Neural cell (in vitro differentiated cells): ENCODE data around the gene SRP14.
"Not testable (repeated sequence)": the region's sequence is repeated elsewhere in the genome, so short reads cannot be mapped to it uniquely, and the experiment has no call there.

Source experiments
- CTCF ChIP-seq: fragments of 450-650 bp; IDR thresholded peaks from 2 replicates; pipeline ENCODE4 v1.5.1; 2014; ENCODE audit warnings: antibody characterized with exemption, mild to moderate bottlenecking, moderate library complexity; ENCODE audit not compliant: poor library complexity, severe bottlenecking
- EP300 ChIP-seq: fragments of 450-650 bp; conservative IDR thresholded peaks from 2 replicates; pipeline ENCODE4 v1.6.1; 2014; ENCODE audit warnings: antibody characterized with exemption, mild to moderate bottlenecking, moderate library complexity; ENCODE audit not compliant: poor library complexity, severe bottlenecking
- EZH2 ChIP-seq: fragments of 200-600, 300-800 bp; shearing (Covaris generic), sonication (generic); IDR thresholded peaks from 2 replicates; pipeline ENCODE4 v1.6.1; 2014; ENCODE audit warnings: antibody characterized with exemption, low read length, borderline replicate concordance, mild to moderate bottlenecking; ENCODE audit not compliant: insufficient read depth, poor library complexity, severe bottlenecking
- MXI1 ChIP-seq: fragments of 450-650 bp; conservative IDR thresholded peaks from 2 replicates; pipeline ENCODE4 v1.6.1; 2014; ENCODE audit warnings: antibody characterized with exemption, mild to moderate bottlenecking; ENCODE audit not compliant: poor library complexity, severe bottlenecking
- POLR2AphosphoS5 ChIP-seq: IDR thresholded peaks from 2 replicates; pipeline ENCODE4 v1.6.1; 2012
- RAD21 ChIP-seq: fragments of 450-650 bp; conservative IDR thresholded peaks from 2 replicates; pipeline ENCODE4 v1.6.1; 2014; ENCODE audit warnings: antibody characterized with exemption, mild to moderate bottlenecking, moderate library complexity
- SMC3 ChIP-seq: fragments of 450-650 bp; conservative IDR thresholded peaks from 2 replicates; pipeline ENCODE4 v1.6.1; 2014; ENCODE audit warnings: antibody characterized with exemption, mild to moderate bottlenecking, moderate library complexity; ENCODE audit not compliant: poor library complexity
- TAF1 ChIP-seq: IDR thresholded peaks from 2 replicates; pipeline ENCODE4 v1.6.1; 2012; ENCODE audit warnings: low read depth

- TF ChIP-seq POLR2AphosphoS5, MXI1, RAD21, CTCF, EZH2, SMC3, TAF1, EP300: not testable (repeated sequence)
Measured at GRCh38 chr15:39992953-39993352, 46.0 kb downstream of the SRP14 start.
